Erythroblast (primary cell): ENCODE measurements around the gene EEF1E1.

ENCODE experiments used
- GATA1 ChIP-seq: IDR thresholded peaks from 2 replicates; pipeline ENCODE4 v1.6.1; 2011; ENCODE audit warnings: low read depth, mild to moderate bottlenecking, control low read depth, low read length, moderate library complexity
- POLR2A ChIP-seq: IDR thresholded peaks from 2 replicates; pipeline ENCODE4 v1.6.1; 2011; ENCODE audit warnings: mild to moderate bottlenecking, low read length

DNA sequence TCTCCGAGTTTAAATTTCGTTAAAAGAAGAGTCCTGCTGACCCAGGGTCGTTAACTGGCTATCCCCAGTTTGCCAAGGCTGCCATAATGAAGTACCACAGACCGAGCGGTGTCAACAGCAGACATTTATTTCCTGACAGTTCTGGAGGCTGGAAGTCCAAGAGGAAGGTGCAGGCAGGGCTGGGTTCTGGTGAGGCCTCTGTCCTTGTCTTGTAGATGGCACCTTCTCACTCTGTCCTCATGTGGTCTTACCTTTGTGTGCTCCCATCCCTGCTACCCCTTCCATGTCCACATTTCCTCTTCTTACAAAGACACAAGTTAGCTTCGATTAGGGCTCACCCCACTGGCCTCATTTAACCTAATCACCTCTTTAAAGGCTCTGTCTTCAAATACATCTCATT lies 29.8 kb upstream of the EEF1E1 start:
- TF ChIP-seq POLR2A (no peak), GATA1 (no peak)
